ENCODE results near the gene RNF183.
"Not testable (repeated sequence)": the region's sequence is repeated elsewhere in the genome, so short reads cannot be mapped to it uniquely, and the experiment has no call there.

Gene RNF183

GRCh38 chr9:113257863-113258262 is 45.3 kb downstream of the RNF183 start:
- Histone ChIP-seq H3K79me2 (ENCODE audit: control insufficient read depth, insufficient read depth, low read length) (no peaks in the 10 kb centered on the region), H2BK5ac (ENCODE audit: low read length) (no peak overlapping the region), H3K27me3 (ENCODE audit: insufficient read depth, low read length, poor library complexity) (no peaks in the 10 kb centered on the region), H3K4ac (ENCODE audit: low read depth, low read length) (no peak overlapping the region), H3K23ac (ENCODE audit: low read length) (no peak overlapping the region), H4K5ac (ENCODE audit: low read length) (no peak overlapping the region), H3K18ac (ENCODE audit: low read length) (no peak overlapping the region), H3K79me1 (ENCODE audit: low read length) (no peaks in the 10 kb centered on the region), H4K8ac (ENCODE audit: low read depth, low read length) (no peak overlapping the region), H2BK15ac (replicated peaks; ENCODE audit: low read depth) (no peak overlapping the region), H3K4me3 (ENCODE audit: low read length) (no peak overlapping the region), H3K4me1 (ENCODE audit: control insufficient read depth, low read depth, low read length) (no peaks in the 10 kb centered on the region), H3K56ac (ENCODE audit: low read length) (no peak overlapping the region), H3K27ac (ENCODE audit: low read depth, low read length) (no peak overlapping the region), H3K36me3 (ENCODE audit: control insufficient read depth, insufficient read depth, low read length) (peaks cover 1% of the 10 kb centered on the region), H3K4me2 (ENCODE audit: low read length) (no peak overlapping the region), H3K9ac (ENCODE audit: low read length) (no peak overlapping the region), H2BK120ac (ENCODE audit: low read depth, low read length) (no peak overlapping the region), H2AK5ac (ENCODE audit: low read length) (no peak overlapping the region)
- DNase-seq: no peak
- no CpG with 5 or more reads among the region's 3 CpGs for WGBS (ENCODE audit: extremely low coverage, insufficient coverage, low lambda C conversion rate)

- Histone ChIP-seq H3K27ac (ENCODE audit: low read depth, low read length) (no peak overlapping the region), H3K4me1 (ENCODE audit: control insufficient read depth, low read depth, low read length) (no peaks in the 10 kb centered on the region), H4K8ac (ENCODE audit: low read depth, low read length) (no peak overlapping the region), H3K18ac (ENCODE audit: low read length) (no peak overlapping the region), H2BK120ac (ENCODE audit: low read depth, low read length) (no peak overlapping the region), H3K4me2 (ENCODE audit: low read length) (no peak overlapping the region), H3K9ac (ENCODE audit: low read length) (no peak overlapping the region), H3K4ac (ENCODE audit: low read depth, low read length) (no peak overlapping the region), H3K4me3 (ENCODE audit: low read length) (no peak overlapping the region), H3K36me3 (ENCODE audit: control insufficient read depth, insufficient read depth, low read length) (peaks cover 1% of the 10 kb centered on the region), H4K5ac (ENCODE audit: low read length) (no peak overlapping the region), H3K79me2 (ENCODE audit: control insufficient read depth, insufficient read depth, low read length) (no peaks in the 10 kb centered on the region), H3K27me3 (ENCODE audit: insufficient read depth, low read length, poor library complexity) (no peaks in the 10 kb centered on the region), H2BK5ac (ENCODE audit: low read length) (no peak overlapping the region), H3K79me1 (ENCODE audit: low read length) (no peaks in the 10 kb centered on the region), H2BK15ac (replicated peaks; ENCODE audit: low read depth) (no peak overlapping the region), H3K23ac (ENCODE audit: low read length) (no peak overlapping the region), H2AK5ac (ENCODE audit: low read length) (no peak overlapping the region), H3K56ac (ENCODE audit: low read length) (no peak overlapping the region)
- WGBS (ENCODE audit: extremely low coverage, insufficient coverage, low lambda C conversion rate): no CpG with 5 or more reads among the region's 6 CpGs
- DNase-seq: no peak
Measured at GRCh38 chr9:113255438-113255837, 47.7 kb downstream of the RNF183 start.

GRCh38 chr9:113254991-113255390 is 48.2 kb downstream of the RNF183 start:
- Histone ChIP-seq H3K79me1 (ENCODE audit: low read length) (no peaks in the 10 kb centered on the region), H3K27ac (ENCODE audit: low read depth, low read length) (no peak overlapping the region), H3K18ac (ENCODE audit: low read length) (no peak overlapping the region), H3K4me1 (ENCODE audit: control insufficient read depth, low read depth, low read length) (no peaks in the 10 kb centered on the region), H2AK5ac (ENCODE audit: low read length) (no peak overlapping the region), H3K4ac (ENCODE audit: low read depth, low read length) (no peak overlapping the region), H3K36me3 (ENCODE audit: control insufficient read depth, insufficient read depth, low read length) (peaks cover 1% of the 10 kb centered on the region), H3K4me2 (ENCODE audit: low read length) (no peak overlapping the region), H2BK120ac (ENCODE audit: low read depth, low read length) (no peak overlapping the region), H3K9ac (ENCODE audit: low read length) (no peak overlapping the region), H3K79me2 (ENCODE audit: control insufficient read depth, insufficient read depth, low read length) (no peaks in the 10 kb centered on the region), H3K56ac (ENCODE audit: low read length) (no peak overlapping the region), H3K27me3 (ENCODE audit: insufficient read depth, low read length, poor library complexity) (no peaks in the 10 kb centered on the region), H3K4me3 (ENCODE audit: low read length) (no peak overlapping the region), H4K5ac (ENCODE audit: low read length) (no peak overlapping the region), H3K23ac (ENCODE audit: low read length) (no peak overlapping the region), H4K8ac (ENCODE audit: low read depth, low read length) (no peak overlapping the region), H2BK15ac (replicated peaks; ENCODE audit: low read depth) (no peak overlapping the region), H2BK5ac (ENCODE audit: low read length) (no peak overlapping the region)
- no peak for DNase-seq
- WGBS (ENCODE audit: extremely low coverage, insufficient coverage, low lambda C conversion rate): no CpG with 5 or more reads among the region's 1 CpG

GRCh38 chr9:113250807-113251206 is 52.4 kb downstream of the RNF183 start:
- no peak overlapping the region for H4K5ac ChIP-seq (ENCODE audit: low read length)
- WGBS (ENCODE audit: extremely low coverage, insufficient coverage, low lambda C conversion rate): no CpG with 5 or more reads among the region's 2 CpGs
- no peaks in the 10 kb centered on the region for H3K79me1 ChIP-seq (ENCODE audit: low read length)
- H3K56ac ChIP-seq (ENCODE audit: low read length): no peak overlapping the region
- no peak overlapping the region for H3K27ac ChIP-seq (ENCODE audit: low read depth, low read length)
- no peak overlapping the region for H3K23ac ChIP-seq (ENCODE audit: low read length)
- no peaks in the 10 kb centered on the region for H3K4me1 ChIP-seq (ENCODE audit: control insufficient read depth, low read depth, low read length)
- H3K4me3 ChIP-seq (ENCODE audit: low read length): no peak overlapping the region
- no peak overlapping the region for H2BK120ac ChIP-seq (ENCODE audit: low read depth, low read length)
- no peak overlapping the region for H2AK5ac ChIP-seq (ENCODE audit: low read length)
- H3K4me2 ChIP-seq (ENCODE audit: low read length): no peak overlapping the region
- H2BK15ac ChIP-seq (replicated peaks; ENCODE audit: low read depth): no peak overlapping the region
- H4K8ac ChIP-seq (ENCODE audit: low read depth, low read length): no peak overlapping the region
- H3K36me3 ChIP-seq (ENCODE audit: control insufficient read depth, insufficient read depth, low read length): no peaks in the 10 kb centered on the region
- H3K18ac ChIP-seq (ENCODE audit: low read length): no peak overlapping the region
- no peak for DNase-seq
- no peak overlapping the region for H3K4ac ChIP-seq (ENCODE audit: low read depth, low read length)
- H2BK5ac ChIP-seq (ENCODE audit: low read length): no peak overlapping the region
- no peak overlapping the region for H3K9ac ChIP-seq (ENCODE audit: low read length)
- H3K27me3 ChIP-seq (ENCODE audit: insufficient read depth, low read length, poor library complexity): no peaks in the 10 kb centered on the region
- no peaks in the 10 kb centered on the region for H3K79me2 ChIP-seq (ENCODE audit: control insufficient read depth, insufficient read depth, low read length)

- H3K23ac ChIP-seq (ENCODE audit: low read length); H3K4me3 ChIP-seq (ENCODE audit: low read length); H3K79me1 ChIP-seq (ENCODE audit: low read length); H3K4me2 ChIP-seq (ENCODE audit: low read length); H3K4me1 ChIP-seq (ENCODE audit: control insufficient read depth, low read depth, low read length); H4K8ac ChIP-seq (ENCODE audit: low read depth, low read length); H2BK5ac ChIP-seq (ENCODE audit: low read length); DNase-seq; H2BK120ac ChIP-seq (ENCODE audit: low read depth, low read length); H3K4ac ChIP-seq (ENCODE audit: low read depth, low read length); H2AK5ac ChIP-seq (ENCODE audit: low read length); H3K36me3 ChIP-seq (ENCODE audit: control insufficient read depth, insufficient read depth, low read length); H3K27ac ChIP-seq (ENCODE audit: low read depth, low read length); H3K9ac ChIP-seq (ENCODE audit: low read length); H4K5ac ChIP-seq (ENCODE audit: low read length); H3K79me2 ChIP-seq (ENCODE audit: control insufficient read depth, insufficient read depth, low read length); H2BK15ac ChIP-seq (replicated peaks; ENCODE audit: low read depth); H3K27me3 ChIP-seq (ENCODE audit: insufficient read depth, low read length, poor library complexity); H3K18ac ChIP-seq (ENCODE audit: low read length); H3K56ac ChIP-seq (ENCODE audit: low read length): not testable (repeated sequence)
- no CpG with 5 or more reads among the region's 2 CpGs for WGBS (ENCODE audit: extremely low coverage, insufficient coverage, low lambda C conversion rate)
Measured at GRCh38 chr9:113249661-113250060, 53.5 kb downstream of the RNF183 start.

DNA sequence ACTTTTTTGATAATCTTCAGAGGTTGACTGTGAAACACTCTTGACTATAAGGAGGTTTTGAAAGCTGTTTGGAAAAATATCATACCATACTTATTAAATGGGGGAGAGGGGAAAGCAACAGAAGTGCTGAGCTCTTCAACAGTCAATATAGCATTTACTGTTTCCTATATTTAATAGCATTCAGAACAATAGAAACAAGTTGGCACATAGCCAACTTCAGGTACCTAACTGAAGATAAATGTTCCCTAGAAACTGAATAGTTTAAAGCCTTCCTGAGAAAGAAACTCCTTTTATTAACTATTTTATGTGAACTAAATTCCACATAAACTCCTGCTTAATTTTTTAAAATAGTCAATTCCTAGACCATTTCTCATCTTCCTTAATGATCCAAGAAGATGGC is 55.5 kb downstream of the RNF183 start:
- no peak for DNase-seq
- no peak overlapping the region for H2AK5ac ChIP-seq (ENCODE audit: low read length)
- no peak overlapping the region for H3K4ac ChIP-seq (ENCODE audit: low read depth, low read length)
- no peak overlapping the region for H2BK120ac ChIP-seq (ENCODE audit: low read depth, low read length)
- H3K18ac ChIP-seq (ENCODE audit: low read length): no peak overlapping the region
- no peak overlapping the region for H3K9ac ChIP-seq (ENCODE audit: low read length)
- H3K4me2 ChIP-seq (ENCODE audit: low read length): no peak overlapping the region
- H3K27ac ChIP-seq (ENCODE audit: low read depth, low read length): no peak overlapping the region
- no peak overlapping the region for H2BK15ac ChIP-seq (replicated peaks; ENCODE audit: low read depth)
- no peaks in the 10 kb centered on the region for H3K4me1 ChIP-seq (ENCODE audit: control insufficient read depth, low read depth, low read length)
- H4K8ac ChIP-seq (ENCODE audit: low read depth, low read length): no peak overlapping the region
- H3K36me3 ChIP-seq (ENCODE audit: control insufficient read depth, insufficient read depth, low read length): no peaks in the 10 kb centered on the region
- H4K5ac ChIP-seq (ENCODE audit: low read length): no peak overlapping the region
- no peak overlapping the region for H3K4me3 ChIP-seq (ENCODE audit: low read length)
- no peak overlapping the region for H3K56ac ChIP-seq (ENCODE audit: low read length)
- H3K79me2 ChIP-seq (ENCODE audit: control insufficient read depth, insufficient read depth, low read length): no peaks in the 10 kb centered on the region
- H2BK5ac ChIP-seq (ENCODE audit: low read length): no peak overlapping the region
- no peaks in the 10 kb centered on the region for H3K27me3 ChIP-seq (ENCODE audit: insufficient read depth, low read length, poor library complexity)
- no peaks in the 10 kb centered on the region for H3K79me1 ChIP-seq (ENCODE audit: low read length)
- H3K23ac ChIP-seq (ENCODE audit: low read length): no peak overlapping the region
